GM19468 (cell line): Measurements from ENCODE around the gene TMED1.

ENCODE experiments used
- ATAC-seq: cut with Tn5 transposase; IDR thresholded peaks from one replicate; pipeline ENCODE4 v1.9.1; 2021; ENCODE audit warnings: mild to moderate bottlenecking, moderate library complexity, moderate number of reproducible peaks; ENCODE audit not compliant: unreplicated experiment; ENCODE audit errors: extremely low read depth

The TMED1 gene

DNA sequence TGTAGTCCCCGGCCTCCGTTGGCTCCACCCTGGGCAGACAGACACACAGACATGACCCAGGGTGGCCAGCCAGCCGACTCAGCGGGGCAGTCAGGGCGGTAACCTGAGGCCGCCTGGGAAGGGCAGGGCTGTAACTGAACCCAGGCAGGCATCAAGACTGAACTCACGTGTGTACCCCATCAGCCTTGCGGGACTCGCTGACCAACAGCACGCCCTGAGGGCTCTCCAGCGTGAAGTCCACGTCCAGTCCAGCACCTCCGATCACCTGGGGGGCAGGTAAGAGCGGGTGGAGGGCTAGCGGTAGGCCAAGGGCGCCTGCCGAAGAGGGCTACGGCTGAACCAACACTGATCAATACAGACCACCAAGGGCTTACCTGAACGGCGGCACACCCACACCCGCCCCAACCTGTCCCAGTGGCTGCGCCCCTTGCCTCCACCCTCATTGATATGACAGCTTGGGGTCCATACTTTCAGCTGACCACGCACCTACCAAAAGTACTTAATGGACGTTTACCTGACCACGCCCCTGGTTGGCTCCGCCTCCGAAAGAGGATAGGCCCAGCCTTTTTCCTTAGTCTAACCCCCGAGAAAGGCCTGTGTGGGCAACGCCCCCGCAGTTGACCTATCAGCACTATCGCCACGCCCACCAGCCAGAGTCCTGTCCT, 791 bp downstream of the TMED1 start:
- peak; percentile 23 for ATAC-seq

- ATAC-seq, result no peak
Measured at GRCh38 chr19:10832939-10833296, 3.1 kb downstream of the TMED1 start.

DNA sequence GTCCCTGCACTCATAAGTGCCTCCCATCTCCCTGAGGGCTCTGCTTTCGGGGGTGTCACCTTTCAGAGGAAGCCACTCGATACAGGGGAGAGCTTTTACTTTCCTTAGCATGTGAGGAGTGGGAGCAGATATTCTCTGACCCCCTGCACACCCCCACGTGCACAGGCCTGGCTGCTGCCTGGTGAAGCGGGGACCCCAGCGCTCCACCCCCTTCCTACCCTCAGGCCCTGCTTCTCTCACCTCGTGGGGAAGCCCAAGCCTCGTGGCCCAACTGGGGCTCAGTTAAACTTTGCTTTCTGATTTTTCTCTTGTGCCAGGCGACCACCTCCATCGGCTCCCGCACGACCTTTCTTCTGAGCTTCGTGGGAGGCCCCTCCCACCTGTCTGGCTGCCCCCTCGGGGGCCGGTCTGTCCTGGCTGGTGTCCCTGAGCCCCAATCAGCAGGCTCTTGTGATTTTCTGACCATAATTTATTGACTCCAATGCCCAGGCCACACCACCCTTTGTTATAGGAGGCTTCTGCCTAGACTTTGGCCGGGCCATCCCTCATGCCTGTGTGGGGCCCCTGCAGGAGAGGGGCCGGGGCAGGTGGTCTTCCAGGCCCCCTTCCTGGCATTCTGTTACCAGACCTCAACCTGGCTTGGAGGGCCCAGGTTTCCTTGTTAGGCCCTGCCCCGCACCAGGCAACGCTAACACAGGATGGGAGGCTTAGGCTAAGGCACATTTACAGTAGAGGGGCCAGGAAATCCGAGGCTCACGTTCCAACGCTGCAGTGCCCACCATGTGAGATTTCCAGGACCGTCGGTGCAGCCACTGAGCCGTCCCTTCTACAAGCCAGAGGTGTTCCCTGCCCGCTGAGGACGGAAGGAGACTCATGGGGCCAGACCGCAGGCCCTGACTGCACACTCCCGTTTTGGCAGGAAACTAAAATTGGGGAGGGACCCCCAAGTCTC, 3.7 kb downstream of the TMED1 start:
- no peak for ATAC-seq

- no peak for ATAC-seq
Measured at GRCh38 chr19:10830931-10831779, 4.9 kb downstream of the TMED1 start.

DNA sequence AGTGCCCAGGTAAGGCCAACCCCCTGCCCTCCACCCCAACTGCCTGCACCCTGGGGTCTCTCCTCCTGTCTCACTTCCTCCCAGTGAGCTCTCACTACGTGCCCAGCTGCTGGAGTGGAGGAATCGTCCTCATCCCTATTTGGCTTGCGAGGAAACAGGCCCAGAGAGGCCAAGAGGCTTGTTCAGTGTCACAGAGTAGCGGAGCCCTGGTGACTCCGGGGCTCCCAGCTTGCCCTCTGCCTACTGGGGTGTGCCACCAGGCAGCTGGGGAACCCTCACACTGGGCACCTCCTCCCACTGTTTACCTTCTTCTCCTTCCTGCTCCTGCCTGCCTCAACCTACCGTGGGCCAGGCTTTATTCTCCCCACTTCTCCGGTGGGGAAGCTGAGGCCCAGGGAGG, 5.6 kb downstream of the TMED1 start:
- ATAC-seq, result no peak

GRCh38 chr19:10829967-10830366, 6.0 kb downstream of the TMED1 start:
- ATAC-seq, result no peak

GRCh38 chr19:10828981-10829821, 6.8 kb downstream of the TMED1 start:
- ATAC-seq, result no peak

- ATAC-seq, result no peak
Measured at GRCh38 chr19:10826846-10827245, 9.2 kb downstream of the TMED1 start.

DNA sequence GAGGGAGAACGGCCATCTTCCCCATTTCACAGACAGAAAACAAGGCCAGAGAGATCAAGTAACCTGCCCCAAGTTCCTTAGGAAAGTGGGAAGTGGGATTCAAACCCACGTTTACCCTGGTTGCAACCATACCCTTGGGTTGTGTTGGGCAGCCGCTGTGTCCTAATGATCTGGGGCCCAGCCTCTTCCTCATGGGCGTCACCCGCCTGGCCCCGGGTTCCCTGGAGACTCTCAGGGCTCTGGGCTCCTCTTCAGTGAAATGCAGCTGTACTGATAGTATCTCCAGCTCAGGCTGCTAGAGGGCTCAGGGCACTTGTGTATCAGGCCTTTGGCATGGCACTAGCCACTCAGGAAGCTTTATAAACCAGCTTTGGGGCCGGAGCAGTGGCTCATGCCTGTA, 9.8 kb downstream of the TMED1 start:
- ATAC-seq, result no peak

DNA sequence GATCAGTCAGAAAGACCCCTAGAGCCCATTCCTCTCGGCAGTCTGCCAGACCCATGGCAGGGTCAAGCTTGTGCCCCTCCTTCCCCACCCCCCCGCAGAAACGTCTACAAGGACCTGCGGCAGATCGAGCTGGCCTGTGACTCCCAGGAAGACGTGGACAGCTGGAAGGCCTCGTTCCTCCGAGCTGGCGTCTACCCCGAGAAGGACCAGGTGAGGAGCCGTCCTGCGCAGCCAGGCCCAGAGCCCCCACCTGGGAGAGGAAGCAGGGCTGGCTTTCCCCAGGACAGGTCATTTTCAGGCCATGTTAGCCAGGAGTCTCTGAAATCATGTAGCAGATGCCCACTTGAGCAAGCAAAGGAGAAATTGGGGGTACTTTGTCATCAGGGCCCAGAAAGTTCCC, 12.3 kb downstream of the TMED1 start:
- no peak for ATAC-seq

DNA sequence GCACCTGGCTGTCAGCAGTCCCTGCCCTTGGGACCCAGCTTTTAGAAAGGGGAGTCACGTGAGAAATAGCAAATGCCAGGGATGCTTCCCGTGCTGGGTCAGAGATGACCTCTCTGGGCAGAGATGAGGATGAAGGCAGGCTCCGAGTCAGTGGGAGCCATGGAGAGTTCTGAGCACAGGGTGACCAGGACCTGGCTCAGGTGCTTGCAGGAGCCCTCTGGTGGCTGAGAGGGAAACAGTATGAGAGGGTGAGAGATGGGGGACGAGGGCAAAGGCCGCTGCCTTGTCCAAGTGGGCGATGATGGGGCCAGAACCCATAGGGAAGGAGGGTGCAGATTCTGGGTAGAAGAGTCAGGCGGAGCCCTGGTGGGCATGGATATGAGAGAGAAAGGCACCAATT, 15.8 kb downstream of the TMED1 start:
- no peak for ATAC-seq

GRCh38 chr19:10819124-10820060, 16.6 kb downstream of the TMED1 start:
- ATAC-seq, result no peak

DNA sequence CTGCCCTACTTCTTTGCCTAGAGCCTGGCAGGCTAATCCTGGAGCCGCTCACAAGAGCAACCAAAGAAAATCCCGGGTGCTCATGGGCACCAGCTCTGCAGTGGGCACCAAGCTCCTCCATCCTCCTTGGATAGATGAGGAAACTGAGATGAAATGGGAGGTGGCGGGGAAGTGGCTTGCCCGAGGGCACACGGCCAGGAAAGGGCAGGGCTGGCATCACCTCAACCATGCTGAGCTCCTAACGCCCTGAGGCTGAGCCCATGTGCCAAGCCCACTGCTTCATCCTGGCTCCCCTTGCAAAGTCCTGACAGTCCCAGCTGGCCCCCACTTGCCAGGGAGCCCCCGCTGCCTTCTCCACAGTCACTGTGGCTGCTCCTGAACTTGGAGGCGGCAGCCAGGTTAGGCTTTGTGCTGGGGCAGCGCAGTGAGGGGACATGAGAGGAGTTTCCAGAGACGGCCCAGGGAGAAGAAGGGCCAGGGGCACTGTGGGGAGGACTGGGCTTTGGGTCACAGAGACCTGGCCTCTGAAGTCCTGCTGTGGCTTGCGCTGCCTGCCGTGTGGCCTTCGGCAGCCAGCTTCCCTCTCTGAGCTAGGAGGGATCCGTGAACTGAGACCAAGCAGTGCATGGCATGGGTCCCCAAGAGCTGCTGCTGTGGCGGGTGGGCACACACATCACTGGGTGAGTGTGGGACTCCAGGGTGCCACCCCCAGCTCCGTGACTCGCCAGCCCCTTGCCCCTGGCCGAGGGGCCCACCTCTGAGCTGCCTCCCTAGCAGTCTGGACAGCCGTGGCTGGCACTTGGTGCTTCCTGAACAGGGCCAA, 17.5 kb downstream of the TMED1 start:
- ATAC-seq, result no peak

GRCh38 chr19:10817291-10818038, 18.5 kb downstream of the TMED1 start:
- ATAC-seq, result no peak

GRCh38 chr19:10816691-10817090, 19.3 kb downstream of the TMED1 start:
- ATAC-seq, result no peak

- ATAC-seq, result no peak
Measured at GRCh38 chr19:10815969-10816644, 19.9 kb downstream of the TMED1 start.
